Muscle layer of duodenum (tissue), 2 donors: ENCODE measurements around the gene C3.
"Not testable (repeated sequence)": the region's sequence is repeated elsewhere in the genome, so short reads cannot be mapped to it uniquely, and the experiment has no call there.

Experiments used
- H3K27ac ChIP-seq: one replicate; pipeline ENCODE4 v1.7.0; 2013; ENCODE audit warnings: mild to moderate bottlenecking, low read length
- H3K27me3 ChIP-seq: one replicate; pipeline ENCODE4 v1.7.0; 2013; ENCODE audit warnings: low read depth, mild to moderate bottlenecking, control low read depth, low read length
- H3K36me3 ChIP-seq, 2 donors: one replicate each; pipeline ENCODE4 v1.7.0; 2013; ENCODE audit warnings: low read length in 2 of 2, control low read depth in 1 of 2, mild to moderate bottlenecking in 1 of 2; ENCODE audit not compliant: insufficient read depth in 2 of 2, control insufficient read depth in 1 of 2
- H3K4me1 ChIP-seq, 2 donors: one replicate each; pipeline ENCODE4 v1.7.0; 2013; ENCODE audit warnings: low read length in 2 of 2, mild to moderate bottlenecking in 2 of 2, control low read depth in 1 of 2, moderate library complexity in 1 of 2; ENCODE audit not compliant: insufficient read depth in 2 of 2, control insufficient read depth in 1 of 2
- H3K4me3 ChIP-seq, 2 donors: one replicate each; pipeline ENCODE4 v1.7.0; 2013; ENCODE audit warnings: low read length in 2 of 2, low read depth in 1 of 2, mild to moderate bottlenecking in 1 of 2
- H3K9me3 ChIP-seq, 2 donors: one replicate each; pipeline ENCODE4 v1.7.0; 2013; ENCODE audit warnings: low read length in 2 of 2, control low read depth in 1 of 2, mild to moderate bottlenecking in 1 of 2; ENCODE audit not compliant: control insufficient read depth in 1 of 2
- donor health status: healthy.

The C3 gene

DNA sequence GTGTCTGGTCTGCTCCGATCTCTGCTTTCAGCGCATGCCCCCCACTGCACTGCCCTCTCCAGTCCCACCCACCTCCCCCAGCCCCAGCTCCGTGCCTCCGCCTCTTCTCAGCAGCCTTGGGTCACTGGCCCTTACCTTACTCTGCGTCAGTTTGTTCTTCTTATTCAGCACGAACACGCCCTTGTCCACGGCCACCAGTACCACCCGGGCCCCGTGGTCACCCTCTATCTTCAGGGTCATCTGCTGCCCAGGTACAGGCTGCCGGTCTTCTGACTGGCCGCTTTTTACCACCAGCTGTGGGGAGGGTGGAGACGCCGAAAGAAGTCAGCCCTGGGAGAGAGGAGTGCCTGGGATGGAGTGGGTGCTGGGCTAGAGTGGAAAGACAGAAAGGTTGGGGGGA is 10.9 kb downstream of the C3 start:
- Histone ChIP-seq H3K27ac (no peak overlapping the region), H3K9me3 (no peaks in the 10 kb centered on the region), H3K4me1 (no peaks in the 10 kb centered on the region), H3K36me3 (no peaks in the 10 kb centered on the region), H3K27me3 (no peaks in the 10 kb centered on the region), H3K4me3 (no peak overlapping the region)

GRCh38 chr19:6708913-6709312 is 11.5 kb downstream of the C3 start:
- H3K27me3 ChIP-seq, H3K9me3 ChIP-seq, H3K4me3 ChIP-seq, H3K27ac ChIP-seq, H3K36me3 ChIP-seq, H3K4me1 ChIP-seq: not testable (repeated sequence)

- no peaks in the 10 kb centered on the region for H3K9me3 ChIP-seq
- H3K27me3 ChIP-seq, result no peaks in the 10 kb centered on the region
- H3K4me1 ChIP-seq, result no peaks in the 10 kb centered on the region
- H3K36me3 ChIP-seq, result no peaks in the 10 kb centered on the region
- H3K4me3 ChIP-seq, result no peak overlapping the region
- H3K27ac ChIP-seq, result no peak overlapping the region
Measured at GRCh38 chr19:6708346-6708745, 12.1 kb downstream of the C3 start.

DNA sequence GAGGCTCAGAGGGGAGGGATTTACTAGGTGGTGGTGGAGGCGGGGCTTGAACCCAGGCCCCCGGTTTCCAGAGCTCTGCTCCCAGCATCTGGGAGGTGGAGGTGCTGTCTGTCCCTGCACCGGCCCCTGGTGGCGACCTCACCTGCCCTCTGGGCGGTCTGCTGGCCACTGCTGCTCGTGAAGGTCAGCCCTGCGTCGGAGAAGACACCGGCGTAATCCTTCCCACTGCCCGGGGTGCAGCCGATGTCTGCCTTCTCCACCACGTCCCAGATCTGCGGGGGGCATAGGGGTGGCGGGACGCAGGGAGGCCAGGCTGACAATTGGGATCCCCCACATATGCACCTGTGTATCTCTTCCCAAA is 12.8 kb downstream of the C3 start:
- H3K4me3 ChIP-seq, result no peak overlapping the region
- no peak overlapping the region for H3K27ac ChIP-seq
- H3K4me1 ChIP-seq, result no peaks in the 10 kb centered on the region
- no peaks in the 10 kb centered on the region for H3K27me3 ChIP-seq
- no peaks in the 10 kb centered on the region for H3K9me3 ChIP-seq
- no peaks in the 10 kb centered on the region for H3K36me3 ChIP-seq

DNA sequence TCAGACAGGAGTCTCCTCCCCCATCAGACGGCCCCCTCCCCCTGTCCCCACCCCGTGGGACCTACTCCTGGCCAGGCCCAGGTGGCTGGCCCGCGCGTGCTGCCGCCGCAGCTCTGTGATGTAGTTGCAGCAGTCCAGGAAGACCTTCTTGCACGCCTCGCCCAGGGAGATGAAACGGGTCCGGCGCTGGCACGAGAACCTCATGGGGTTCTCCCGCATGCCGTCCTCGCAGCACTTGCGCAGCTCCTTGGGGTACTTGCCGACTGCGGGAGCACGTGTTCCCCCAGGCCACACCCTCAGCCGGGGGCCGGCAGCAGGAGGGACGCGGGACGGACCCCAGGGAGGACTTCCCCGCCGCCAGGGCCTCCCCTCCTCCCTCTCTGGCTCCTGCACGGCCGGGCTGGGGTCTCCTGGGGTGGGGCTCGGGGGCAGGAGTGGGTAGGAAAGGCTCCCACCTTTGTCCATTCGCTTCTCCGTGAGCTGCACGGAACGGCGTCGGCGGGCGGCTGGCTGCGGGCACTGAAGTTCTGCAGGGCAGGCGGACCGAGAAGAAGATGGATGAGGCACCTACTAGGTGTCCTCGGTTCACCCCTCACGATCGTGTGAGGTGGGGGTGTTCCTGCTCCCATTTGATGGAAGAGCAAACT is 13.3 kb downstream of the C3 start:
- Histone ChIP-seq H3K36me3 (no peaks in the 10 kb centered on the region), H3K4me3 (no peak overlapping the region), H3K9me3 (no peaks in the 10 kb centered on the region), H3K4me1 (no peaks in the 10 kb centered on the region), H3K27me3 (no peaks in the 10 kb centered on the region), H3K27ac (no peak overlapping the region)

- H3K36me3 ChIP-seq, result no peaks in the 10 kb centered on the region
- no peak overlapping the region for H3K4me3 ChIP-seq
- no peak overlapping the region for H3K27ac ChIP-seq
- H3K4me1 ChIP-seq, result no peaks in the 10 kb centered on the region
- H3K27me3 ChIP-seq, result no peaks in the 10 kb centered on the region
- no peaks in the 10 kb centered on the region for H3K9me3 ChIP-seq
Measured at GRCh38 chr19:6706633-6706958, 13.9 kb downstream of the C3 start.

GRCh38 chr19:6705931-6706632 is 14.4 kb downstream of the C3 start:
- no peaks in the 10 kb centered on the region for H3K9me3 ChIP-seq
- H3K27ac ChIP-seq, result no peak overlapping the region
- H3K4me1 ChIP-seq, result no peaks in the 10 kb centered on the region
- no peak overlapping the region for H3K4me3 ChIP-seq
- no peaks in the 10 kb centered on the region for H3K36me3 ChIP-seq
- H3K27me3 ChIP-seq, result no peaks in the 10 kb centered on the region

GRCh38 chr19:6700586-6701316 is 19.7 kb downstream of the C3 start:
- Histone ChIP-seq H3K36me3 (no peaks in the 10 kb centered on the region), H3K27ac (no peak overlapping the region), H3K27me3 (no peaks in the 10 kb centered on the region), H3K4me1 (no peaks in the 10 kb centered on the region), H3K9me3 (no peaks in the 10 kb centered on the region), H3K4me3 (no peak overlapping the region)

- H3K4me1 ChIP-seq, result no peaks in the 10 kb centered on the region
- no peak overlapping the region for H3K4me3 ChIP-seq
- H3K9me3 ChIP-seq, result no peaks in the 10 kb centered on the region
- H3K27me3 ChIP-seq, result no peaks in the 10 kb centered on the region
- no peaks in the 10 kb centered on the region for H3K36me3 ChIP-seq
- H3K27ac ChIP-seq, result no peak overlapping the region
Measured at GRCh38 chr19:6699935-6700334, 20.5 kb downstream of the C3 start.

GRCh38 chr19:6697291-6697690 is 23.2 kb downstream of the C3 start:
- H3K27ac ChIP-seq, result no peak overlapping the region
- no peaks in the 10 kb centered on the region for H3K36me3 ChIP-seq
- H3K9me3 ChIP-seq, result no peaks in the 10 kb centered on the region
- no peaks in the 10 kb centered on the region for H3K27me3 ChIP-seq
- H3K4me1 ChIP-seq, result no peaks in the 10 kb centered on the region
- no peak overlapping the region for H3K4me3 ChIP-seq

DNA sequence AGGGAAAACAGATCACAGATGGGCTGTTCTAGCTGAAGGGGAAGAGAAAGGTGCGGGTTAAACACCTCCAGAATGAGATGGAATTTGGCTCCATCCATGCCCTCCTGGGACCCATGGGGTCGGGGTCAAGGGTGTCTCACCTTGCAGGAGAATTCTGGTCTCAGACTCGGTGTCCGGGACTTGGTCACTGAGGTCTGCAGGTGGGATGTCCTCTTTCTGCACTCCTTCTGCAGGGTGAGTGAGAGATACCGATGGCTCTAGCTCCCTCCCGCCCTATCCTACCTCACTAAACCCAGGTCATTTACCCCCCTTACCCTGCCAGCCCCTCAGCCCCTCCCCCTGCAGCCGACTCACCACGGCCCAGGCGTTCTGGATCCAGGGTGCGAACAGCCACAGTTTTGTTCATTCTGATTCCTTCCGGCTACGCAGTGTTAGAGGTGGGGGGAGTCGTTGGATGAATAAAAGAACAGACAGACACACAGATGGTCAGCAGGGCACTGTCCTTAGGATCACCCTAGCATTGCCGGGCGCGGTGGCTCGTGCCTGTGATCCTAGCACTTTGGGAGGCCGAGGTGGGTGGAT is 24.1 kb downstream of the C3 start:
- Histone ChIP-seq H3K4me1 (no peaks in the 10 kb centered on the region), H3K4me3 (no peak overlapping the region), H3K9me3 (no peaks in the 10 kb centered on the region), H3K36me3 (no peaks in the 10 kb centered on the region), H3K27me3 (no peaks in the 10 kb centered on the region), H3K27ac (no peak overlapping the region)
